CD4-positive, alpha-beta T cell treated with Interleukin-15 for 4 hours (primary cell): ENCODE data around the gene SUGP2.
A peak's percentile ranks its signal among the peaks of the same experiment; 100 is the strongest.

ENCODE experiments used
- DNase-seq: peaks from one replicate; pipeline ENCODE4 v3.0.0-alpha.2; 2020; ENCODE audit warnings: low spot score

SUGP2 gene

GRCh38 chr19:19033426-19034203 lies at the start of gene SUGP2, which contains the start of gene ARMC6:
Gene SUGP2, minus strand, starts transcription at chr19:19033517. Its CDS starts 2,446 bp downstream, at chr19:19031071.
Gene ARMC6, plus strand, starts transcription at chr19:19033603. Its CDS starts 607 bp downstream, at chr19:19034210.
- DNase-seq = peak; percentile 89

- no peak for DNase-seq
Measured at GRCh38 chr19:19081642-19082151, 48.4 kb upstream of the SUGP2 start.

DNA sequence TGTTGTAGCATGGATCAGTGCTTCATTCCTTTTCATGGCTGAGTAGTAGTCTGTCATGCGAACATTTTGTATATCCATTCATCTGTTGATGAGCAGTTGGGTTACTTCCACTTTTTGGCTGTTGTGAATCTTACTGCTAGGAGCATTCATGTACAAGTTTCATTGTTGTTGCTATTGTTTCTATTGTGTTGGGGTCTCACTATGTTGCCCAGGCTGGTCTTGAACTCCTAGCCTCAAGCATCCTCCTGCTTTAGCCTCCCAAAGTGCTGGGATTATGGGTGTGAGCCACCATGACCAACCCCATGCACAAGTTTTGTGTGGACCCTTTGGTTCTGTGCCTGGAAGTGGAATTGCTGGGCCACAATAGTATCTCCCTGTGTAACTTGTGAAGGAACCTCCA lies 46.3 kb upstream of the SUGP2 start:
- no peak for DNase-seq

DNA sequence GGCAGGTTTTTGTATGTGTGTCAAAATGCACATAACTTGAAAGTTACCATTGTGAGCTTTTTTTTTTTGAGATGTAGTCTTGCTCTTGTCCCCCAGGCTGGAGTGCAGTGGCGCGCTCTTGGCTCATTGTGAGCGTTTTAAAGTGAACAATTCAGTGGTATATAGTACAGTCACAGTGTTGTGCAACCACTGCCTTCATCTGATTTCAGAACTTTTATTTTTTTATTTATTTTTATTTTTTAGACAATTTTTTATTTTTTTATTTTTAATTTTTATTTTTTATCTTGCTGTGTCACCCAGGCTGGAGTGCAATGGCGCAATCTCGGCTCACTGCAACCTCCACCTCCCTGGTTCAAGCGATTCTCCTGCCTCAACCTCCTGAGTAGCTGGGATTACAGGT lies 45.5 kb upstream of the SUGP2 start:
- DNase-seq = no peak

DNA sequence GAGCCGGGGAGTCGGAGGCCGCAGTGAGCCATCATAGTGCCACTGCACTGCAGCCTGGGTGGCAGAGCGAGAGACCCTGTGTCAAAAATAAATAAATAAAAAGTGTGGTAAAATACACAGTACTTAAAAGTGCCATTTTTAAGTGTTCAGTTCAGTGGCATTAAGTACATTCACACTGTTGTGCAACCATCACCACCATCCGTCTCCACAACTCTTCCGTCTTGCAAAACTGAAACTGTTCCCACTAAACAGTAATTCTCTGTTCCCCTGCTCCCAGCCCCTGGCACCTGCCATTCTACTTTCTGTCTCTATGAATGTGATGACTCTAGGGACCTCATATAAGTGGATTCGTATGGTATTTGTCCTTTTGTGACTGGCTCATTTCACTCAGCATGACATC lies 43.8 kb upstream of the SUGP2 start:
- no peak for DNase-seq

GRCh38 chr19:19076476-19076875 lies 43.2 kb upstream of the SUGP2 start:
- DNase-seq = no peak

- no peak for DNase-seq
Measured at GRCh38 chr19:19075126-19075525, 41.8 kb upstream of the SUGP2 start.

DNA sequence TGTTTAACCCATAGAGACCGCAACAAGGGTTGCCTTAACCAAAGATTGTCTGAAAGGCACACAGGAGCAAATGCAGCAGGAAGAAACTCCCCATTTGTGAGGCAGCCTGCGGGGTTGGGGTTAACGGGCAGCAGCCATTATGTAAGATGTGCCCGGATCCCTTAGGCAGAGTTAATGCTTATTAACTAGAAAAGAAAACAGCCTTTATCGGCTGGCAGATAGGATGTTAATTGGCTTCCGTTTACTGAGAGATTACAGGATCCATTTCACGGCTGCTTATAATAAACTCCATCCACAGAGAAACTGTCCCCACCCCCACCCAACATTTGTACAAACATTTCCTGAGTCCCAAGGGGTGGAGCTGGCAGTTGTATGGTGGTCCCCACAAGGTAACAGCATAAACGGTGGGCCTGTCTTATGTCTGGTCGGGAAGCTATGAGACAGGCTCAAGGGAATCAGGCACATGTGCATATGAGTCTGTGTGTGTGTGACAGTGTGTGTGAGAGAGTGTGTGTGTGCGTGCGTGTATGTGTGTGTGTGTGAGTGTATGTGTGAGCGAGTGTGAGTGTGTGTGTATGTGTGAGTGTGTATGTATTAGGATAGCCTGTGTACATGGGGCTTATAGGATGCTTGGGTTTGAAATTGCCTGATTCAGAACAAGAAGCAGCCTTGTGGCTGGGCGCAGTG lies 41.0 kb upstream of the SUGP2 start:
- DNase-seq = no peak

GRCh38 chr19:19071897-19072296 lies 38.6 kb upstream of the SUGP2 start:
- DNase-seq = no peak

- DNase-seq = peak; percentile 10
Measured at GRCh38 chr19:19068659-19069654, 35.6 kb upstream of the SUGP2 start.

DNA sequence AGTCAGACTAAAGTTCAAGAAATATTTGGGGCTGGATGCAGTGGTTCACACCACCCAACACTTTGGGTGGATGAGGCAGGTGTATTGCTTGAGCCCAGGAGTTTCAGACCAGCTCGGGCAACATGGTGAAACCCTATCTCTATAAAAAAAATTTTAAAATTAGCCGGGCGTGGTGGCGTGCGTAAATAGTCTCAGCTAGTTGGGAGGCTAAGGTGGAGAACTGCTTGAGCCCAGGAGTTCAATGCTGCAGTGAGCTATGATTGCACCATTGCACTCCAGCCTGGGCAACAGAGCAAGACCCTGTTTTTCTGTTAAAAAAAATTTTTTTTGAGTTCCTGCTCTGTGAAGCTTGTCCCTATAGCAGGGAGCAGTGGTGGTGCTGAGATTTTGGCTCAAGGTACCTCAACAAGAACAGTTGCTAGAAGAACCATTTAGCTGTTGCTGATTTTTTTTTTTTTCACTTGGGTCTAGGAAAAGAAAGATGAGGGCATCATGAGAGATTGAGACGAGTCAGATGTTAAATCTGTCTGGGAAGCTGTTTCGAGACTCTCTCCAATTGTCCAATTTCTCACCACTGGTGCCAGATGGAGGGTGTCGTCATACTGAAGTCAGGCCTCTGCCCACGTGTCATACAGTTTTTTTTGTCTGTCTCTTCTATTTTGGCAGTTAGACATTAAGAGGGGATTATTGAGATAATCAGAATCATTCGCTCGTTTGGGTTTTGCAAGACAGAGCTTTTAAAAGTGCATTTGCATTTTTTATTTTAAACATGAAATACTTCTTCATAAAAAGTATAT lies 34.2 kb upstream of the SUGP2 start:
- DNase-seq = no peak

DNA sequence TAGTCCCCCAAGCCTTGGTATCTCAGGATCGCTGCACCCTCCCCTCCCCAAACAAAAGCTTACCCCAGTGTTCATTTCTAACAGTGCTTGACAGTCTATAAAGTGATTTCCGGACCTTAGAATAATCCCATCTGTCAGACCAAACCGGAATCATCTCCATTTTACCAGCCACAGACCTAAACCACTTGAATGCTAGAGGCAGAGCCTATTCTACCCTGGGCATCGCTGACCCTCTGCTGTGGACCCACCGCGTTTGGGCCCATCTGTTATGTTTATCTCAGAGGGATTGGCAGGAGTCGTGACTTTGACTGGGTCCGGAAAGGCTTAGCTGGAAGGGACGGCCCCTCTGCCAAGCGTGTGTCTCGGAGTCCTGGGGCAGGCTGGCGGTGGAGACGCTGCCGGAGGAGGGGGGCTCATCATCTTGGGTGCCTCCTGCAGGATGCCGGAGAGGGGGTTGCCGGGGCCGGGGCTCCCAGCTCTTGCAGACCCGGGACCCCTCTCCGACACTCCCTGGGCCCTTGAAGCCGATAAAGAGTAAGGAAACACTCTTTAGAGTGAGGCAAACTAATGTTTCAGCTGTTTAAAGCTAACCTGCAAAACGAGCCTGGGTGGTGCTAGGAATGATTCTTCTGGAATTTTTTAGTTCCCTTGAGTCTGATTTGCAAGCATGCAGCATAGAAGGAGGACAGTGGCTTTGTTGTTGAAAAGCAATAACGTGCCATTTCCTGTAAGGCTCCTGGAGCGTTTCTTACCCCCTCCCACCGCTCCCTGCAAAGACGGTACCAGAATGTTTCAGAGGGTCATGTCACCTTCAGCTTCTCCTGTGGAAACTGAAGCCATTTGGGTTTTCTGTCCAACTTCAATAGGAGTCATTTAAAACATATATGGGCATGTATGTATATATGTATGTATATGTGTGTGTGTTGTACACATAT lies 31.8 kb upstream of the SUGP2 start:
- DNase-seq = peak; percentile 10

DNA sequence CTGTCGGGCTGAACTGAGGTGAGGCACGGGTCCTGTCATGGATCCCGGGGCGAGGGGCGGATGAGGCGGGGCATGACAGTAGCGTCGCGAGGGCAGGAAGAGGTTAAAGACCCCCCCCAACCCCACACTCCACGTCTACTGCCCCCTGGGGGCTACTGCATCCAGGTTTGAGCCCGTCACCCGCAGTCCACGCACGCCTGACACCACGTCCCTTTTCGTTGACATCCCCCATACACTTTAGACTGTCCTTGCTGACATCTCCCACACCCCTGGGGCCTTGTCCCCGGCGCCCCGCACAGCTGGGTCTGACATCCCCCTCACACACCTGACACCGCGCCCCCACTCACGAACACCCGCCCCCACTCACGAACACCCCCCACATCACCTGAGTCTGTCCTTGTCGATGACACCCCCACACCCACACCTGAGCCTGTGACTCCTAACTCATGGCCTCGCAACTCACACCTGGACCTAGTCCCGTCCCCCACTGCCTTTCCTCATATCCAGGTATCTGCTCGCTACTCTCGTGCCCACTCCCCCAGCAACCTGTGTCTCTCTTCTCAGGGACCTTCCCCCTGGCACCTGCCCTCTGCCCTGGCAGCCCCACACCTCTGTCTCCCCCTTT lies 30.9 kb upstream of the SUGP2 start:
- DNase-seq = no peak

DNA sequence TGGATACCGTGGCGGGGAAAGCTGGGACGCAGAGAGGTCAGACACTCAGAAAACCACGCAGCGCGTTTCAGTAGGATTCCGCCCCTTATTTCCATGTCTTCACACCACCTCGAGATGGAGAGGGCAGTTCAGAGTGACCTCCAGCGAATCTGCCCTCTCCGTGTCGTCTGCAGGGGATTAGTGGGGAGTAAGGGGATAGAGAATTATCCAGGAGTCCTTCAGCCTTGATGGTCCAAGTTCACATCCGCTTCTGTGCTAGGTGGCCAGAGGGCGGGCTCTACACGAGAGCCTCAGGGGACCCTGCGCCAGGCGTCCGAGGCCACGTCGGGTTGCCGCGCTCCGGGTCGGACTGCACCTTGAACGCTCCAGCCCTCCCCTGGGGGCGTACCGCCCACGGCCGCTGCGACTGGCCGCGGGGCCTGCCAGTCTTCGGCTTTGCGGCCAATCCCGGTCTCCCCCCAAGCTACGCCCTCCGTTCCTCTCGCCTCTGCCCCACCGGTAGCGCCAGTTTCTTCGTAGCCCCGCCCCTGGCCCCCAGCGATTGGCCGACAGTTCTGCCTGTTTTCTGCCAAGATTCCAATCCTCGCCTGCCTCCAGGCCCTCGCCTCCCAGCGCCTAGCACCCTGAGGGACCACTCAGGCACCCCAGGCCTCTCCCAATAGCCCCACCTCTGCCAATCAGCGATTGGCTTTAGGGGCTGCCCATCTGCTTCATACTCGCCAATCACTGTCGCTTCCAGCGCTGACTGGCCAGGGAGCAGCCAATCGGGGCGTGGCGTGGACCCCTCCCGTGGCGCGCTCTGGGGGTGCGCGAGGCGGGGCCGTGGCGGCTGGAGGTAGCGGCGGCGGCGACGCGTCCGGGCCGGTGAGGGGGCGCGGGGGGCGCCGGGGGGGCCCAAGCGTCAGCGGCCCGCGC lies 30.1 kb upstream of the SUGP2 start, which contains the start of gene SLC25A42:
SLC25A42 (plus strand) TSS at position 812 of the 915 bp plus-strand sequence. CDS start 32,131 bp downstream, outside the sequence.
- peak; percentile 100 for DNase-seq

GRCh38 chr19:19062454-19063182 lies 29.3 kb upstream of the SUGP2 start:
- no peak for DNase-seq

DNA sequence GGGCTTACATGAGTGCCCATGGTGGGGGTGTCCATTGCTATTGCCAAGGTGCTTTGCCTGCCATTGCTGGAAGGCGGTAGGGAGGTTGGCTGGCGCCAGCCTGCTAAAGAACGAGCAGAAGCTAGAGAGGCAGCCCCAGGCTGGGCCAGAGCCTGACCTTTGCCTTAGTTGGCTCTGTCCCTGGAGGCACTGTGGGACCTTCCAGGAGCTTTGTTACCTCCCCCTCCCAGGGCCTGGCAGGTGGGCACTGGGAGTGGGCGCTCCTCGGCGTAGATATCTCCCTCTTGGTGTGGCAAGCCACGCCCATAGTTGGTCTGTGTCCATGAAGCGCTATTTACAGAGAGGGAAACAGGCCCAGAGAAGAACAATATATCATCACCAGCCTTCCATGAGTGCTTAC lies 28.2 kb upstream of the SUGP2 start:
- DNase-seq = no peak

GRCh38 chr19:19059837-19060611 lies 26.7 kb upstream of the SUGP2 start:
- DNase-seq = no peak
